GM23338 (cell line): Measurements from ENCODE around the gene GUCY1A1. TPM values are rescaled to one million over a fixed set of nuclear protein-coding genes. Genes with fewer than 3 reads are reported as not detected.

Experiments
- EZH2 ChIP-seq: fragments of 200-600 bp; sonication (generic); IDR thresholded peaks from one replicate; pipeline ENCODE4 v1.8.0; 2017; ENCODE audit warnings: antibody characterized with exemption, mild to moderate bottlenecking, low read depth; ENCODE audit not compliant: unreplicated experiment
- EZH2phosphoT487 ChIP-seq: fragments of 200-600 bp; sonication (generic); IDR thresholded peaks from one replicate; pipeline ENCODE4 v1.8.1; 2018; ENCODE audit warnings: antibody characterized with exemption; ENCODE audit not compliant: unreplicated experiment
- STAT1 ChIP-seq: IDR thresholded peaks from one replicate; pipeline ENCODE4 v1.6.1; 2016; ENCODE audit warnings: antibody characterized with exemption; ENCODE audit not compliant: unreplicated experiment
- ZNF114 ChIP-seq: fragments of 250-450 bp; sonication (Bioruptor Pico); IDR thresholded peaks from 2 replicates; pipeline ENCODE4 v1.5.0; 2020; ENCODE audit warnings: mild to moderate bottlenecking, moderate library complexity
- ZNF331 ChIP-seq: fragments of 250-450 bp; sonication (Bioruptor Pico); IDR thresholded peaks from 2 replicates; pipeline ENCODE4 v1.5.0; 2020; ENCODE audit warnings: low read depth, mild to moderate bottlenecking, moderate library complexity
- polyA plus RNA-seq: library from polyadenylated mRNA; unstranded; fragments of >200 nt; fragmentation: Nextera tagmentation; extraction: Ambion mirVana; gene quantifications from 2 replicates; pipeline ENCODE4 v1.2.1, GENCODE V29; 2016
- total RNA-seq: library from RNA; depleted of rRNA; stranded (reverse); fragments of >200 nt; shearing (Covaris generic); gene quantifications from 2 replicates; pipeline ENCODE4 v1.2.3, GENCODE V29; 2014
- TF ChIP-seq, protein P1 (sequence below): fragments of 250-450 bp; sonication (Bioruptor Pico); IDR thresholded peaks from 2 replicates; pipeline ENCODE4 v1.5.0; 2020; ENCODE audit warnings: mild to moderate bottlenecking, moderate library complexity
- TF ChIP-seq, protein P2 (sequence below): IDR thresholded peaks from one replicate; pipeline ENCODE4 v1.6.1; 2018; ENCODE audit warnings: antibody characterized with exemption; ENCODE audit not compliant: unreplicated experiment

The GUCY1A1 gene
- total and polyA plus RNA-seq, 2 experiments from 2014 or later: not detected

DNA sequence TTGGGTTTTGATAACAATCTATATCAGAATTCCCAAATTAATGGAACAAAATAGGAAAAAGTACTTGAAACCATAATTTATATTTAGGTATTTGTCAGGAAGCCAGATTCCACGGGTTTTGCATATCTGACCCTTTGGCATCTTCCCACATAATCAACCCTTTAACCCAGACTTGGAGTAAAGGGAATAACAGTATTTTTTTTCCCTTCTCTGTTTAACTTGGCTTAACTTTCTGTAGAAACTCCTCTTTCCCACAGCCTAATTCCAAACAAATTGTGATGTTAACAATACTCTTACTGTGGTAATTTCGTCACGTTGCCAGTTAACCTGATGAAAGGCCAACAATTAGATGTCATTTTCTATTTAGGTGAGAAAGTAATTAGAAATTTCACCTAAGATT lies 49.4 kb upstream of the GUCY1A1 start (continued):
- TF ChIP-seq, protein P1, sequence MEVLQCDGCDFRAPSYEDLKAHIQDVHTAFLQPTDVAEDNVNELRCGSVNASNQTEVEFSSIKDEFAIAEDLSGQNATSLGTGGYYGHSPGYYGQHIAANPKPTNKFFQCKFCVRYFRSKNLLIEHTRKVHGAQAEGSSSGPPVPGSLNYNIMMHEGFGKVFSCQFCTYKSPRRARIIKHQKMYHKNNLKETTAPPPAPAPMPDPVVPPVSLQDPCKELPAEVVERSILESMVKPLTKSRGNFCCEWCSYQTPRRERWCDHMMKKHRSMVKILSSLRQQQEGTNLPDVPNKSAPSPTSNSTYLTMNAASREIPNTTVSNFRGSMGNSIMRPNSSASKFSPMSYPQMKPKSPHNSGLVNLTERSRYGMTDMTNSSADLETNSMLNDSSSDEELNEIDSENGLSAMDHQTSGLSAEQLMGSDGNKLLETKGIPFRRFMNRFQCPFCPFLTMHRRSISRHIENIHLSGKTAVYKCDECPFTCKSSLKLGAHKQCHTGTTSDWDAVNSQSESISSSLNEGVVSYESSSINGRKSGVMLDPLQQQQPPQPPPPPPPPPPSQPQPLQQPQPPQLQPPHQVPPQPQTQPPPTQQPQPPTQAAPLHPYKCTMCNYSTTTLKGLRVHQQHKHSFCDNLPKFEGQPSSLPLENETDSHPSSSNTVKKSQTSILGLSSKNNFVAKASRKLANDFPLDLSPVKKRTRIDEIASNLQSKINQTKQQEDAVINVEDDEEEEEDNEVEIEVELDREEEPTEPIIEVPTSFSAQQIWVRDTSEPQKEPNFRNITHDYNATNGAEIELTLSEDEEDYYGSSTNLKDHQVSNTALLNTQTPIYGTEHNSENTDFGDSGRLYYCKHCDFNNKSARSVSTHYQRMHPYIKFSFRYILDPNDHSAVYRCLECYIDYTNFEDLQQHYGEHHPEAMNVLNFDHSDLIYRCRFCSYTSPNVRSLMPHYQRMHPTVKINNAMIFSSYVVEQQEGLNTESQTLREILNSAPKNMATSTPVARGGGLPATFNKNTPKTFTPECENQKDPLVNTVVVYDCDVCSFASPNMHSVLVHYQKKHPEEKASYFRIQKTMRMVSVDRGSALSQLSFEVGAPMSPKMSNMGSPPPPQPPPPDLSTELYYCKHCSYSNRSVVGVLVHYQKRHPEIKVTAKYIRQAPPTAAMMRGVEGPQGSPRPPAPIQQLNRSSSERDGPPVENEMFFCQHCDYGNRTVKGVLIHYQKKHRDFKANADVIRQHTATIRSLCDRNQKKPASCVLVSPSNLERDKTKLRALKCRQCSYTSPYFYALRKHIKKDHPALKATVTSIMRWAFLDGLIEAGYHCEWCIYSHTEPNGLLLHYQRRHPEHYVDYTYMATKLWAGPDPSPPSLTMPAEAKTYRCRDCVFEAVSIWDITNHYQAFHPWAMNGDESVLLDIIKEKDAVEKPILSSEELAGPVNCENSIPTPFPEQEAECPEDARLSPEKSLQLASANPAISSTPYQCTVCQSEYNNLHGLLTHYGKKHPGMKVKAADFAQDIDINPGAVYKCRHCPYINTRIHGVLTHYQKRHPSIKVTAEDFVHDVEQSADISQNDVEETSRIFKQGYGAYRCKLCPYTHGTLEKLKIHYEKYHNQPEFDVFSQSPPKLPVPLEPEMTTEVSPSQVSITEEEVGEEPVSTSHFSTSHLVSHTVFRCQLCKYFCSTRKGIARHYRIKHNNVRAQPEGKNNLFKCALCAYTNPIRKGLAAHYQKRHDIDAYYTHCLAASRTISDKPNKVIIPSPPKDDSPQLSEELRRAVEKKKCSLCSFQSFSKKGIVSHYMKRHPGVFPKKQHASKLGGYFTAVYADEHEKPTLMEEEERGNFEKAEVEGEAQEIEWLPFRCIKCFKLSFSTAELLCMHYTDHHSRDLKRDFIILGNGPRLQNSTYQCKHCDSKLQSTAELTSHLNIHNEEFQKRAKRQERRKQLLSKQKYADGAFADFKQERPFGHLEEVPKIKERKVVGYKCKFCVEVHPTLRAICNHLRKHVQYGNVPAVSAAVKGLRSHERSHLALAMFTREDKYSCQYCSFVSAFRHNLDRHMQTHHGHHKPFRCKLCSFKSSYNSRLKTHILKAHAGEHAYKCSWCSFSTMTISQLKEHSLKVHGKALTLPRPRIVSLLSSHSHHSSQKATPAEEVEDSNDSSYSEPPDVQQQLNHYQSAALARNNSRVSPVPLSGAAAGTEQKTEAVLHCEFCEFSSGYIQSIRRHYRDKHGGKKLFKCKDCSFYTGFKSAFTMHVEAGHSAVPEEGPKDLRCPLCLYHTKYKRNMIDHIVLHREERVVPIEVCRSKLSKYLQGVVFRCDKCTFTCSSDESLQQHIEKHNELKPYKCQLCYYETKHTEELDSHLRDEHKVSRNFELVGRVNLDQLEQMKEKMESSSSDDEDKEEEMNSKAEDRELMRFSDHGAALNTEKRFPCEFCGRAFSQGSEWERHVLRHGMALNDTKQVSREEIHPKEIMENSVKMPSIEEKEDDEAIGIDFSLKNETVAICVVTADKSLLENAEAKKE (CRISPR knock-in tag): no peak
- TF ChIP-seq ZNF331 (CRISPR knock-in tag): no peak
- no peak for TF ChIP-seq EZH2phosphoT487
- TF ChIP-seq ZNF114: no peak
- no peak for TF ChIP-seq STAT1
- no peak for TF ChIP-seq EZH2
- TF ChIP-seq, protein P2, sequence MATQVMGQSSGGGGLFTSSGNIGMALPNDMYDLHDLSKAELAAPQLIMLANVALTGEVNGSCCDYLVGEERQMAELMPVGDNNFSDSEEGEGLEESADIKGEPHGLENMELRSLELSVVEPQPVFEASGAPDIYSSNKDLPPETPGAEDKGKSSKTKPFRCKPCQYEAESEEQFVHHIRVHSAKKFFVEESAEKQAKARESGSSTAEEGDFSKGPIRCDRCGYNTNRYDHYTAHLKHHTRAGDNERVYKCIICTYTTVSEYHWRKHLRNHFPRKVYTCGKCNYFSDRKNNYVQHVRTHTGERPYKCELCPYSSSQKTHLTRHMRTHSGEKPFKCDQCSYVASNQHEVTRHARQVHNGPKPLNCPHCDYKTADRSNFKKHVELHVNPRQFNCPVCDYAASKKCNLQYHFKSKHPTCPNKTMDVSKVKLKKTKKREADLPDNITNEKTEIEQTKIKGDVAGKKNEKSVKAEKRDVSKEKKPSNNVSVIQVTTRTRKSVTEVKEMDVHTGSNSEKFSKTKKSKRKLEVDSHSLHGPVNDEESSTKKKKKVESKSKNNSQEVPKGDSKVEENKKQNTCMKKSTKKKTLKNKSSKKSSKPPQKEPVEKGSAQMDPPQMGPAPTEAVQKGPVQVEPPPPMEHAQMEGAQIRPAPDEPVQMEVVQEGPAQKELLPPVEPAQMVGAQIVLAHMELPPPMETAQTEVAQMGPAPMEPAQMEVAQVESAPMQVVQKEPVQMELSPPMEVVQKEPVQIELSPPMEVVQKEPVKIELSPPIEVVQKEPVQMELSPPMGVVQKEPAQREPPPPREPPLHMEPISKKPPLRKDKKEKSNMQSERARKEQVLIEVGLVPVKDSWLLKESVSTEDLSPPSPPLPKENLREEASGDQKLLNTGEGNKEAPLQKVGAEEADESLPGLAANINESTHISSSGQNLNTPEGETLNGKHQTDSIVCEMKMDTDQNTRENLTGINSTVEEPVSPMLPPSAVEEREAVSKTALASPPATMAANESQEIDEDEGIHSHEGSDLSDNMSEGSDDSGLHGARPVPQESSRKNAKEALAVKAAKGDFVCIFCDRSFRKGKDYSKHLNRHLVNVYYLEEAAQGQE: no peak
